Measurements from ENCODE around the gene MTM1. TPM values are rescaled to one million over a fixed set of nuclear protein-coding genes. Genes with fewer than 3 reads are reported as not detected.

The MTM1 gene
- polyA plus RNA-seq = 1 to 10 TPM; 2.6 to 5.0 TPM

DNA sequence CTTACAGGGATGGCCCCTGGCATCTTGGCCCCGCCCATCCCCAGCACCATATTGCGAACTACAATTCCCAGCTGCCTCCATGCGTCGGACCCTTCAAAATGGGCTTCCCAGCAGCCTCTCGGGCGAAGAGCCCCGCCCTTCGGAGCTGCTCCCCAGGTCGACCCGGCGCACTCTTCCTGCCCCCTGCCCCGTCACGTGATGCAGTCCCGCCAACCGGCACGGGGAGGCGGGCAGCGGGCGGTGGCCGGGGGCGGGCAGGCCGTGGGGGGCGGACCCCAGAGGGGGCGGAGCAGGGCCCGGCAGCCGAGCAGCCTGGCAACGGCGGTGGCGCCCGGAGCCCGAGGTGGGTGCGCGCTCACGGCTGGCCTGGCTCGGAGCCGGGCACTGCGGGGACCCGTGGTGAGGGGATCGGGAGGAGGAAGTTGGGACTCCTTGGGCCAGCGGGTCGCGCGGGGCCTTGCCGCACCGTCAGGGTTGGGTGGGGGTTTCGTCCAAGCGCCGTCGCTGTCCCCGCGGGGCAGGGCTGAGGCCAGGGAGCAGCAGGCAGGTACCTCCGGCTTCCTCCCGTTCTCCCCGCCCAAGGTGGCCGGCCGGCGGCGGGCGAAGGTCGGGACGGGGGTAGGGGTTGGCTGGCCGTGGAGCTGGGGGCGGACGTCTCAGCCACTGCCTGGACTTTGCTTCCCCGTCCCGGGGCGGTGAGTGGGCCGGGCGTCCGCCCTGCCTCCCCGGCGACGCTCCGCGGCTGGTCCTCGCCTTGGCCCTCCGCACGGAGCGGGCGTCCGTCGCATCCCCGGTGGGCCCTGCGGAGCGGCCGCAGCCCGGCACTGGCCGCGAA lies at the start of gene MTM1:
Gene MTM1, plus strand, starts transcription at position 302 of the 835 bp plus-strand sequence. CDS start 23,994 bp downstream, outside the sequence.
- H3K27me3 ChIP-seq (ENCODE audit: control insufficient read depth in 1 of 2, insufficient read depth in 2 of 2, low read length in 2 of 2) = no peaks in the 10 kb centered on the region
- peak within 1 kb of the TSS; percentile 63 to 78 for H3K4me3 ChIP-seq (ENCODE audit: low read depth in 1 of 2, low read length in 2 of 2)
- H3K36me3 ChIP-seq (ENCODE audit: control insufficient read depth in 2 of 2, insufficient read depth in 2 of 2, low read length in 1 of 2) = no peaks in the 10 kb centered on the region
- peak within 1 kb of the TSS; percentile 82 to 83 for H3K27ac ChIP-seq (ENCODE audit: low read depth in 2 of 2, low read length in 1 of 2)
- 1 to 29% methylated on average over 71 to 89 of the region's 89 CpGs for WGBS, 2 donors
- H3K4me1 ChIP-seq (ENCODE audit: control insufficient read depth in 2 of 2, insufficient read depth in 2 of 2, low read length in 1 of 2) = no peaks in the 10 kb centered on the region
- H3K9me3 ChIP-seq (ENCODE audit: control insufficient read depth in 2 of 2, insufficient read depth in 1 of 2, low read depth in 1 of 2, low read length in 1 of 2) = no peaks in the 10 kb centered on the region

DNA sequence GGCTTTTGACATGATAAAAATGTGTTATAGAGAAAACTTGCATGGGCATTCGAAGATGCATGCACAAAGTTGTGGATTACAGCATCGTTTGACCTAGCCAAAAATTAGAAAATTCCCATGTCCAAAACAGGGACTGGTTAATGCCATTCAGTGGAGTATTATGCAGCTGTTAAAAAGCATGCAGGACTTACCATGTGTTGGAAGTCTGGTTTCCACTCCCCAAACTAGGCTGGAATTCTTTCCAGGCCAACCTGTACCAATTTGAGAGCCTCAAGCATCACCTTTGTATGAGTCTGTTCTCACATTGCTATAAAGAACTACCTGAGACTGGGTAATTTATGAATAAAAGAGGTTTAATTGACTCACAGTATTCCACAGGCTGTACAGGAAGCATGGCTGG lies 45.9 kb upstream of the MTM1 start:
- Histone ChIP-seq H3K27ac (ENCODE audit: low read depth in 2 of 2, low read length in 1 of 2) (no peak overlapping the region), H3K4me1 (ENCODE audit: control insufficient read depth in 2 of 2, insufficient read depth in 2 of 2, low read length in 1 of 2) (no peaks in the 10 kb centered on the region), H3K27me3 (ENCODE audit: control insufficient read depth in 1 of 2, insufficient read depth in 2 of 2, low read length in 2 of 2) (no peaks in the 10 kb centered on the region), H3K9me3 (ENCODE audit: control insufficient read depth in 2 of 2, insufficient read depth in 1 of 2, low read depth in 1 of 2, low read length in 1 of 2) (no peaks in the 10 kb centered on the region), H3K4me3 (ENCODE audit: low read depth in 1 of 2, low read length in 2 of 2) (no peak overlapping the region), H3K36me3 (ENCODE audit: control insufficient read depth in 2 of 2, insufficient read depth in 2 of 2, low read length in 1 of 2) (no peaks in the 10 kb centered on the region)
- WGBS, 2 donors = 70 to 90% methylated on average over 2 of the region's 2 CpGs

- H3K9me3 ChIP-seq (ENCODE audit: control insufficient read depth in 2 of 2, insufficient read depth in 1 of 2, low read depth in 1 of 2, low read length in 1 of 2) = peaks cover 0 to 3% of the 10 kb centered on the region in 2 donors
- H3K4me1 ChIP-seq (ENCODE audit: control insufficient read depth in 2 of 2, insufficient read depth in 2 of 2, low read length in 1 of 2) = no peaks in the 10 kb centered on the region
- no peak overlapping the region for H3K4me3 ChIP-seq (ENCODE audit: low read depth in 1 of 2, low read length in 2 of 2)
- H3K27ac ChIP-seq (ENCODE audit: low read depth in 2 of 2, low read length in 1 of 2) = no peak overlapping the region
- H3K27me3 ChIP-seq (ENCODE audit: control insufficient read depth in 1 of 2, insufficient read depth in 2 of 2, low read length in 2 of 2) = no peaks in the 10 kb centered on the region
- no peaks in the 10 kb centered on the region for H3K36me3 ChIP-seq (ENCODE audit: control insufficient read depth in 2 of 2, insufficient read depth in 2 of 2, low read length in 1 of 2)
- WGBS, 2 donors = 80 to 81% methylated on average over 10 of the region's 10 CpGs
Observed at GRCh38 chrX:150525061-150525919, 43.1 kb upstream of the MTM1 start.

- WGBS, 2 donors = 77 to 80% methylated on average over 7 of the region's 7 CpGs
- Histone ChIP-seq H3K36me3 (ENCODE audit: control insufficient read depth in 2 of 2, insufficient read depth in 2 of 2, low read length in 1 of 2) (no peaks in the 10 kb centered on the region), H3K4me1 (ENCODE audit: control insufficient read depth in 2 of 2, insufficient read depth in 2 of 2, low read length in 1 of 2) (peaks cover 0 to 2% of the 10 kb centered on the region in 2 donors), H3K9me3 (ENCODE audit: control insufficient read depth in 2 of 2, insufficient read depth in 1 of 2, low read depth in 1 of 2, low read length in 1 of 2) (peaks cover 0 to 7% of the 10 kb centered on the region in 2 donors), H3K27ac (ENCODE audit: low read depth in 2 of 2, low read length in 1 of 2) (no peak overlapping the region), H3K4me3 (ENCODE audit: low read depth in 1 of 2, low read length in 2 of 2) (no peak overlapping the region), H3K27me3 (ENCODE audit: control insufficient read depth in 1 of 2, insufficient read depth in 2 of 2, low read length in 2 of 2) (no peaks in the 10 kb centered on the region)
Observed at GRCh38 chrX:150526692-150527091, 41.7 kb upstream of the MTM1 start.

GRCh38 chrX:150527108-150527507 lies 41.3 kb upstream of the MTM1 start:
- Histone ChIP-seq H3K4me3 (ENCODE audit: low read depth in 1 of 2, low read length in 2 of 2) (no peak overlapping the region), H3K27ac (ENCODE audit: low read depth in 2 of 2, low read length in 1 of 2) (no peak overlapping the region), H3K36me3 (ENCODE audit: control insufficient read depth in 2 of 2, insufficient read depth in 2 of 2, low read length in 1 of 2) (no peaks in the 10 kb centered on the region), H3K27me3 (ENCODE audit: control insufficient read depth in 1 of 2, insufficient read depth in 2 of 2, low read length in 2 of 2) (no peaks in the 10 kb centered on the region), H3K9me3 (ENCODE audit: control insufficient read depth in 2 of 2, insufficient read depth in 1 of 2, low read depth in 1 of 2, low read length in 1 of 2) (peaks cover 0 to 7% of the 10 kb centered on the region in 2 donors), H3K4me1 (ENCODE audit: control insufficient read depth in 2 of 2, insufficient read depth in 2 of 2, low read length in 1 of 2) (peaks cover 0 to 2% of the 10 kb centered on the region in 2 donors)
- WGBS, 2 donors = 75 to 95% methylated on average over 3 of the region's 3 CpGs

GRCh38 chrX:150529587-150529986 lies 38.8 kb upstream of the MTM1 start:
- Histone ChIP-seq H3K36me3 (ENCODE audit: control insufficient read depth in 2 of 2, insufficient read depth in 2 of 2, low read length in 1 of 2) (no peaks in the 10 kb centered on the region), H3K27me3 (ENCODE audit: control insufficient read depth in 1 of 2, insufficient read depth in 2 of 2, low read length in 2 of 2) (no peaks in the 10 kb centered on the region), H3K4me1 (ENCODE audit: control insufficient read depth in 2 of 2, insufficient read depth in 2 of 2, low read length in 1 of 2) (peaks cover 0 to 2% of the 10 kb centered on the region in 2 donors), H3K4me3 (ENCODE audit: low read depth in 1 of 2, low read length in 2 of 2) (no peak overlapping the region), H3K9me3 (ENCODE audit: control insufficient read depth in 2 of 2, insufficient read depth in 1 of 2, low read depth in 1 of 2, low read length in 1 of 2) (peaks cover 0 to 7% of the 10 kb centered on the region in 2 donors), H3K27ac (ENCODE audit: low read depth in 2 of 2, low read length in 1 of 2) (no peak overlapping the region)
- 91 to 99% methylated on average over 3 of the region's 3 CpGs for WGBS, 2 donors

DNA sequence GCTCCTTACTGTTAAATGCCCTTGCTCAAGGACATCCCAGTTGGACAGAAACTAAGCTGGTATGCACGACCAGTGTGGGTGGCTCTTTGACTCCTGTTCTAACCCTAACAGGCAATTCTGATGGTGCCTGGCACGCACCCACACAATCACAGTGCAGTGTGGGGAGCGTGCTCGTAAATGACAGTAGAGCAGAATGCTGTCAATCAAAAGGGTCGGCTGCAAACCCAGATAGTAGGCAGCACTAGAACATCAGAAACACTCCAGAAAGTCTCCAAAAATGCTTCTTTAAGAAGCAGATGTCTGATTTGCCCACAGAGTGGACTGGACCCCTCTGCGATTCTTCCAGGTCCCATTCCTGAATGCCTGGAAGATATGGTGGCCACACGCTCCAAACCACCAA lies 37.6 kb upstream of the MTM1 start:
- Histone ChIP-seq H3K4me1 (ENCODE audit: control insufficient read depth in 2 of 2, insufficient read depth in 2 of 2, low read length in 1 of 2) (peaks cover 0 to 2% of the 10 kb centered on the region in 2 donors), H3K27me3 (ENCODE audit: control insufficient read depth in 1 of 2, insufficient read depth in 2 of 2, low read length in 2 of 2) (no peaks in the 10 kb centered on the region), H3K36me3 (ENCODE audit: control insufficient read depth in 2 of 2, insufficient read depth in 2 of 2, low read length in 1 of 2) (no peaks in the 10 kb centered on the region), H3K9me3 (ENCODE audit: control insufficient read depth in 2 of 2, insufficient read depth in 1 of 2, low read depth in 1 of 2, low read length in 1 of 2) (peaks cover 0 to 7% of the 10 kb centered on the region in 2 donors), H3K4me3 (ENCODE audit: low read depth in 1 of 2, low read length in 2 of 2) (no peak overlapping the region), H3K27ac (ENCODE audit: low read depth in 2 of 2, low read length in 1 of 2) (no peak overlapping the region)
- 80 to 85% methylated on average over 7 of the region's 7 CpGs for WGBS, 2 donors

DNA sequence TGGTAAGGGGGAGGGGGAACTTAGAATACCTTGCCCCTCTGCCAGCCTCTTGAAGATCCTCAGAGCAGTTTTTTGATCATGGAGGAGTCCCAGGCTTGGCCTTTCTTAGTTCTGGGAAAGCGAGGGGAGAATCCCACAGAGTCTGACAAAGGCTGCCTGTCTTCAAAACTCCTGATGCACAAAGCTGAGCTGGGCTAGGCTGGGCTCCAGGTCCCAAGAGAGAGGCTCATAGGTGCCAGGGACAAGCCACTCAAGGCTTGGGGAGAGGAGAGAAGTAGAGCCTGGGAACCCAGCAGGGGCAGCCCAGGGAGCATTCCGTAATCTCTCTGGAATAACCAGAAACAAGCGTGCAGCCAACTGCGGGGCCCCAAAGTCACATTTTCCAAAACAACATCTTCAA lies 37.0 kb upstream of the MTM1 start:
- Histone ChIP-seq H3K27ac (ENCODE audit: low read depth in 2 of 2, low read length in 1 of 2) (no peak overlapping the region), H3K4me1 (ENCODE audit: control insufficient read depth in 2 of 2, insufficient read depth in 2 of 2, low read length in 1 of 2) (peaks cover 0 to 2% of the 10 kb centered on the region in 2 donors), H3K36me3 (ENCODE audit: control insufficient read depth in 2 of 2, insufficient read depth in 2 of 2, low read length in 1 of 2) (no peaks in the 10 kb centered on the region), H3K4me3 (ENCODE audit: low read depth in 1 of 2, low read length in 2 of 2) (no peak overlapping the region), H3K9me3 (ENCODE audit: control insufficient read depth in 2 of 2, insufficient read depth in 1 of 2, low read depth in 1 of 2, low read length in 1 of 2) (peaks cover 0 to 8% of the 10 kb centered on the region in 2 donors), H3K27me3 (ENCODE audit: control insufficient read depth in 1 of 2, insufficient read depth in 2 of 2, low read length in 2 of 2) (no peaks in the 10 kb centered on the region)
- WGBS, 2 donors = 83 to 88% methylated on average over 4 of the region's 4 CpGs

GRCh38 chrX:150533863-150534262 lies 34.6 kb upstream of the MTM1 start:
- Histone ChIP-seq H3K27me3 (ENCODE audit: control insufficient read depth in 1 of 2, insufficient read depth in 2 of 2, low read length in 2 of 2) (no peaks in the 10 kb centered on the region), H3K27ac (ENCODE audit: low read depth in 2 of 2, low read length in 1 of 2) (no peak overlapping the region), H3K9me3 (ENCODE audit: control insufficient read depth in 2 of 2, insufficient read depth in 1 of 2, low read depth in 1 of 2, low read length in 1 of 2) (peaks cover 5 to 10% of the 10 kb centered on the region in 2 donors), H3K4me3 (ENCODE audit: low read depth in 1 of 2, low read length in 2 of 2) (no peak overlapping the region), H3K36me3 (ENCODE audit: control insufficient read depth in 2 of 2, insufficient read depth in 2 of 2, low read length in 1 of 2) (no peaks in the 10 kb centered on the region), H3K4me1 (ENCODE audit: control insufficient read depth in 2 of 2, insufficient read depth in 2 of 2, low read length in 1 of 2) (peaks cover 0 to 2% of the 10 kb centered on the region in 2 donors)
- WGBS, 2 donors = 62 to 80% methylated on average over 3 of the region's 3 CpGs
